PC-3 (cell line): ENCODE data around the gene INHBE.

Experiments used
- EZH2 ChIP-seq: fragments of 300-600 bp; sonication (generic); IDR thresholded peaks from one replicate; pipeline ENCODE4 v1.6.1; 2017; ENCODE audit warnings: antibody characterized with exemption, mild to moderate bottlenecking, low read length; ENCODE audit not compliant: unreplicated experiment
- EZH2phosphoT487 ChIP-seq: fragments of 300-600 bp; sonication (generic); IDR thresholded peaks from 2 replicates; pipeline ENCODE4 v1.6.1; 2018; ENCODE audit warnings: mild to moderate bottlenecking, antibody characterized with exemption, low read length, borderline replicate concordance
- TF ChIP-seq, protein P1 (sequence below): fragments of 300-600 bp; sonication (generic); conservative IDR thresholded peaks from 2 replicates; pipeline ENCODE4 v1.5.1; 2017; ENCODE audit warnings: antibody characterized with exemption, low read depth, mild to moderate bottlenecking, low read length

DNA sequence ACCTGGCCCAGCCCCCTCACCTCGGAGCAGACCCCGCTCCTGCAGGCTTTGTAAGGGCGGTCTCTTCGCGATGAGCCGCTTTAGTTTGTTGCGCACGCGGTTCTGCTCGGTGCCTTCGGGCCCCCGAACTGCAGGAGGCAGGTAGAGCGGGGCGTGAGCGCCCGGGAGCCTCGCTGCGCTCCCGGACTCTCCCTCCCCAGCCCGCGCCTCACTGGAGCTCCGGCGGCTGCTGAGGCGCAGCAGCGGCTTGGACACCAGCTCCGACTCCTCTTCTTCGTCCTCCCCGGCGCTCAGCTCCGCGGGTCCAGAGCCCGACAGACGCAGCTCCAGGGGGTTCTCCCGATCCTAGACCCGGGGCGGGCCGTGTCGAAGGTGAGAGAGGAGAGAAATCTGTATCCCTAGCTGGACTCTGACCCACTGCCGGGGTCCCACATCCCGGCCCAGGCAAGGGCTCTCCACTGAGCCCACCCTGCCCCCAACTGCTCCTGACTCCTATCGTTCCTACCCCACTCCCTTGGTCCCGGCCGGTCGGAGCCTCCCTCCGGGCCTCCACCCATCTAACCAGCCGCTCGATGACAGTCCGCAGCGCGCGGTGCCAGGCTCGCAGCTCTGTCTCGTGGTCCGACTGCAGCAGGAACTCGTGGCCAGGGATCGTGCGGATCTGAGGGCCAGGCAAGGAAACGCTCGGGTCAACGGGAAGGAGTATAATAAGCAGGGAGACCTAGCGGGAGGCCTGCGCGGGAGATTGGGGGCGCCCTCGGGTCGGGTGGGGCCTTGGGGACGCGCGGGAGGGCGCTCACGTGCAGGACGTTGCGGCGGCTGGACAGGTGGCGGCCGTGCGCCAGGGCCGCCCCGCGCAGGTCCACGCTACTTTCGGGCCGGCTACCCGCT lies 20.4 kb downstream of the INHBE start:
- TF ChIP-seq, protein P1, sequence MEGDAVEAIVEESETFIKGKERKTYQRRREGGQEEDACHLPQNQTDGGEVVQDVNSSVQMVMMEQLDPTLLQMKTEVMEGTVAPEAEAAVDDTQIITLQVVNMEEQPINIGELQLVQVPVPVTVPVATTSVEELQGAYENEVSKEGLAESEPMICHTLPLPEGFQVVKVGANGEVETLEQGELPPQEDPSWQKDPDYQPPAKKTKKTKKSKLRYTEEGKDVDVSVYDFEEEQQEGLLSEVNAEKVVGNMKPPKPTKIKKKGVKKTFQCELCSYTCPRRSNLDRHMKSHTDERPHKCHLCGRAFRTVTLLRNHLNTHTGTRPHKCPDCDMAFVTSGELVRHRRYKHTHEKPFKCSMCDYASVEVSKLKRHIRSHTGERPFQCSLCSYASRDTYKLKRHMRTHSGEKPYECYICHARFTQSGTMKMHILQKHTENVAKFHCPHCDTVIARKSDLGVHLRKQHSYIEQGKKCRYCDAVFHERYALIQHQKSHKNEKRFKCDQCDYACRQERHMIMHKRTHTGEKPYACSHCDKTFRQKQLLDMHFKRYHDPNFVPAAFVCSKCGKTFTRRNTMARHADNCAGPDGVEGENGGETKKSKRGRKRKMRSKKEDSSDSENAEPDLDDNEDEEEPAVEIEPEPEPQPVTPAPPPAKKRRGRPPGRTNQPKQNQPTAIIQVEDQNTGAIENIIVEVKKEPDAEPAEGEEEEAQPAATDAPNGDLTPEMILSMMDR: no peak
- TF ChIP-seq EZH2phosphoT487: no peak
- TF ChIP-seq EZH2: no peak
